Measurements from ENCODE around the gene GPR4. TPM values are rescaled to one million over a fixed set of nuclear protein-coding genes. Genes with fewer than 3 reads are reported as not detected.

Gene GPR4
- total RNA-seq = not detected in 2 replicates
- 0.10 TPM in 1 of 2 replicates, not detected in the other for polyA plus RNA-seq

- peak within 1 kb of the TSS; percentile 54 for H3K4me2 ChIP-seq
- no peak within 1 kb of the TSS for H3K4me3 ChIP-seq
- 12% methylated on average over 11 of the region's 52 CpGs for WGBS (ENCODE audit: low lambda C conversion rate, missing lambda C conversion rate)
- TF ChIP-seq EZH2phosphoT487 (IDR thresholded peaks at IDR 0.05; ENCODE audit: low read depth, severe bottlenecking, unreplicated experiment) (no peak), EZH2 (IDR thresholded peaks at IDR 0.05; ENCODE audit: borderline replicate concordance) (no peak), CTCF (IDR thresholded peaks at IDR 0.05; ENCODE audit: poor library complexity) (no peak)
- no peak within 1 kb of the TSS for H2AFZ ChIP-seq
- H3K9me3 ChIP-seq (ENCODE audit: low read depth) = no peaks in the 10 kb centered on the region
- H3K79me2 ChIP-seq = no peaks in the 10 kb centered on the region
- no peak within 1 kb of the TSS for H3K27ac ChIP-seq
- DNase-seq (ENCODE audit: low spot score) = peak; percentile 45
- peaks cover 67% of the 10 kb centered on the region for H3K27me3 ChIP-seq
- H3K9me2 ChIP-seq (replicated peaks; ENCODE audit: insufficient read depth) = no peaks in the 10 kb centered on the region
- H3K36me3 ChIP-seq (replicated peaks; ENCODE audit: insufficient read depth, low read depth) = no peaks in the 10 kb centered on the region
- no peaks in the 10 kb centered on the region for H4K20me1 ChIP-seq (ENCODE audit: insufficient read depth, poor library complexity, severe bottlenecking)
- H3K4me1 ChIP-seq (ENCODE audit: insufficient read depth) = peaks cover 3% of the 10 kb centered on the region
Observed at GRCh38 chr19:45601524-45602374, at the start of gene GPR4. Gene GPR4 (minus strand): TSS chr19:45602212. CDS start chr19:45591866, 10,346 bp downstream.

GRCh38 chr19:45650722-45651121, 48.7 kb upstream of the GPR4 start:
- Histone ChIP-seq H2AFZ (no peak overlapping the region), H4K20me1 (ENCODE audit: insufficient read depth, poor library complexity, severe bottlenecking) (no peaks in the 10 kb centered on the region), H3K4me3 (no peak overlapping the region), H3K4me2 (no peak overlapping the region), H3K27ac (no peak overlapping the region), H3K9me2 (replicated peaks; ENCODE audit: insufficient read depth) (no peaks in the 10 kb centered on the region), H3K79me2 (no peaks in the 10 kb centered on the region), H3K9me3 (ENCODE audit: low read depth) (no peaks in the 10 kb centered on the region), H3K4me1 (ENCODE audit: insufficient read depth) (peaks cover 3% of the 10 kb centered on the region), H3K36me3 (replicated peaks; ENCODE audit: insufficient read depth, low read depth) (no peaks in the 10 kb centered on the region), H3K27me3 (no peaks in the 10 kb centered on the region)
- WGBS (ENCODE audit: low lambda C conversion rate, missing lambda C conversion rate) = 89% methylated on average over 3 of the region's 3 CpGs
- TF ChIP-seq CTCF (IDR thresholded peaks at IDR 0.05; ENCODE audit: poor library complexity) (no peak), EZH2 (IDR thresholded peaks at IDR 0.05; ENCODE audit: borderline replicate concordance) (no peak), EZH2phosphoT487 (IDR thresholded peaks at IDR 0.05; ENCODE audit: low read depth, severe bottlenecking, unreplicated experiment) (no peak)
- no peak for DNase-seq (ENCODE audit: low spot score)

- no peaks in the 10 kb centered on the region for H3K9me3 ChIP-seq (ENCODE audit: low read depth)
- no peaks in the 10 kb centered on the region for H3K36me3 ChIP-seq (replicated peaks; ENCODE audit: insufficient read depth, low read depth)
- no peaks in the 10 kb centered on the region for H4K20me1 ChIP-seq (ENCODE audit: insufficient read depth, poor library complexity, severe bottlenecking)
- peaks cover 9% of the 10 kb centered on the region for H3K4me1 ChIP-seq (ENCODE audit: insufficient read depth)
- no peaks in the 10 kb centered on the region for H3K27me3 ChIP-seq
- peak overlapping the region; percentile 36 for H3K27ac ChIP-seq
- 40% methylated on average over 9 of the region's 9 CpGs for WGBS (ENCODE audit: low lambda C conversion rate, missing lambda C conversion rate)
- TF ChIP-seq CTCF (IDR thresholded peaks at IDR 0.05; ENCODE audit: poor library complexity) (no peak), EZH2phosphoT487 (IDR thresholded peaks at IDR 0.05; ENCODE audit: low read depth, severe bottlenecking, unreplicated experiment) (no peak), EZH2 (IDR thresholded peaks at IDR 0.05; ENCODE audit: borderline replicate concordance) (no peak)
- H3K9me2 ChIP-seq (replicated peaks; ENCODE audit: insufficient read depth) = no peaks in the 10 kb centered on the region
- H3K4me3 ChIP-seq = no peak overlapping the region
- peak overlapping the region; percentile 73 for H3K4me2 ChIP-seq
- peak overlapping the region; percentile 78 for H2AFZ ChIP-seq
- DNase-seq (ENCODE audit: low spot score) = no peak
- no peaks in the 10 kb centered on the region for H3K79me2 ChIP-seq
Observed at GRCh38 chr19:45646345-45646698, 44.3 kb upstream of the GPR4 start.

Data from hepatocyte (in vitro differentiated cells).